Smooth muscle cell (in vitro differentiated cells): ENCODE data around the gene DDIT4. TPM values are rescaled to one million over a fixed set of nuclear protein-coding genes. Genes with fewer than 3 reads are reported as not detected.

Experiments
- DNase-seq: peaks from one replicate; lab custom pipeline; 2025; ENCODE audit not compliant: unreplicated experiment; lab: John Stamatoyannopoulos, UW
- H2AFZ ChIP-seq: fragments of 200-600 bp; sonication (generic); 2 replicates; pipeline ENCODE4 v1.6.0; 2016; ENCODE audit warnings: antibody characterized with exemption, low read depth, mild to moderate bottlenecking
- H3F3A ChIP-seq: fragments of 200-600 bp; sonication (generic); 2 replicates; pipeline ENCODE4 v1.6.0; 2017; ENCODE audit warnings: antibody characterized with exemption, low read depth
- H3K27ac ChIP-seq: fragments of 200-600 bp; sonication (generic); 2 replicates; pipeline ENCODE4 v1.5.1; 2016; ENCODE audit warnings: low read depth, mild to moderate bottlenecking
- H3K27me3 ChIP-seq: fragments of 200-600 bp; sonication (generic); 2 replicates; pipeline ENCODE4 v1.6.1; 2016; ENCODE audit warnings: low read depth, mild to moderate bottlenecking
- H3K36me3 ChIP-seq: fragments of 200-600 bp; sonication (generic); 2 replicates; pipeline ENCODE4 v1.5.1; 2016; ENCODE audit warnings: low read depth
- H3K4me1 ChIP-seq: fragments of 200-600 bp; sonication (generic); 2 replicates; pipeline ENCODE4 v1.5.1; 2016; ENCODE audit warnings: low read depth
- H3K4me2 ChIP-seq: fragments of 200-600 bp; sonication (generic); 2 replicates; pipeline ENCODE4 v1.6.0; 2016; ENCODE audit warnings: mild to moderate bottlenecking
- H3K4me3 ChIP-seq: fragments of 200-600 bp; sonication (generic); 2 replicates; pipeline ENCODE4 v1.5.1; 2016; ENCODE audit warnings: mild to moderate bottlenecking
- H3K79me2 ChIP-seq: fragments of 200-600 bp; sonication (generic); 2 replicates; pipeline ENCODE4 v1.6.0; 2016; ENCODE audit warnings: low read depth, mild to moderate bottlenecking
- H3K9ac ChIP-seq: fragments of 200-600 bp; sonication (generic); 2 replicates; pipeline ENCODE4 v1.6.0; 2016; ENCODE audit warnings: low read depth
- H3K9me3 ChIP-seq: fragments of 200-600 bp; sonication (generic); replicated peaks from 2 replicates; pipeline ENCODE4 v1.5.1; 2016; ENCODE audit warnings: low read depth
- H4K20me1 ChIP-seq: fragments of 200-600 bp; sonication (generic); 2 replicates; pipeline ENCODE4 v1.6.0; 2016; ENCODE audit warnings: low read depth
- CTCF ChIP-seq: fragments of 200-600 bp; sonication (generic); IDR thresholded peaks from 2 replicates; pipeline ENCODE4 v1.5.1; 2017; ENCODE audit warnings: borderline replicate concordance, mild to moderate bottlenecking, antibody characterized with exemption; ENCODE audit not compliant: insufficient read depth, poor library complexity, severe bottlenecking
- WGBS: methylation state at CpG from one replicate; pipeline ENCODE4 v1.1.7; 2016; ENCODE audit warnings: low lambda C conversion rate; 5-methylcytosine and 5-hydroxymethylcytosine counted together
- polyA plus RNA-seq: library from polyadenylated mRNA; unstranded; fragments of >200 nt; fragmentation: Nextera tagmentation; extraction: Ambion mirVana; gene quantifications from 2 replicates; pipeline ENCODE4 v1.2.1, GENCODE V29; 2016
- total RNA-seq: library from RNA; depleted of rRNA; stranded (reverse); fragments of >200 nt; gene quantifications from 2 replicates; pipeline ENCODE4 v1.2.3, GENCODE V29; 2014

The DDIT4 gene
- total and polyA plus RNA-seq, 2 experiments from 2014 or later, result 198 to 248 TPM

- Histone ChIP-seq H3F3A (peaks cover 16% of the 10 kb centered on the region), H3K9me3 (no peaks in the 10 kb centered on the region), H3K9ac (peak overlapping the region; percentile 80), H3K4me3 (peak overlapping the region; percentile 34), H3K36me3 (no peaks in the 10 kb centered on the region), H2AFZ (no peak overlapping the region), H3K27me3 (no peaks in the 10 kb centered on the region), H3K79me2 (no peaks in the 10 kb centered on the region), H4K20me1 (no peaks in the 10 kb centered on the region), H3K4me2 (peak overlapping the region; percentile 86), H3K4me1 (peaks cover 16% of the 10 kb centered on the region), H3K27ac (peak overlapping the region; percentile 96)
- TF ChIP-seq CTCF, result no peak
- 62% methylated on average over 10 of the region's 10 CpGs for WGBS
- DNase-seq, result no peak
Measured at GRCh38 chr10:72318418-72319262, 44.9 kb downstream of the DDIT4 start.

GRCh38 chr10:72319416-72320254 is 45.9 kb downstream of the DDIT4 start:
- Histone ChIP-seq H3K79me2 (no peaks in the 10 kb centered on the region), H2AFZ (peak overlapping the region; percentile 65), H3K9me3 (no peaks in the 10 kb centered on the region), H3K27me3 (no peaks in the 10 kb centered on the region), H3F3A (peaks cover 16% of the 10 kb centered on the region), H3K9ac (peak overlapping the region; percentile 80), H3K4me1 (peaks cover 16% of the 10 kb centered on the region), H3K36me3 (no peaks in the 10 kb centered on the region), H3K27ac (peak overlapping the region; percentile 96), H3K4me2 (peak overlapping the region; percentile 86), H4K20me1 (no peaks in the 10 kb centered on the region), H3K4me3 (peak overlapping the region; percentile 34)
- TF ChIP-seq CTCF, result no peak
- WGBS, result 4% methylated on average over 38 of the region's 60 CpGs
- DNase-seq, result peak; percentile 71

GRCh38 chr10:72320676-72321247 is 47.0 kb downstream of the DDIT4 start:
- Histone ChIP-seq H3K9ac (peak overlapping the region; percentile 78), H3K27ac (peak overlapping the region; percentile 96), H2AFZ (no peak overlapping the region), H3K79me2 (no peaks in the 10 kb centered on the region), H3K4me1 (peaks cover 26% of the 10 kb centered on the region), H3K36me3 (no peaks in the 10 kb centered on the region), H3K4me2 (peak overlapping the region; percentile 65), H4K20me1 (no peaks in the 10 kb centered on the region), H3K4me3 (no peak overlapping the region), H3K9me3 (no peaks in the 10 kb centered on the region), H3K27me3 (no peaks in the 10 kb centered on the region), H3F3A (peaks cover 16% of the 10 kb centered on the region)
- peak; percentile 70 for DNase-seq
- 6% methylated on average over 12 of the region's 12 CpGs for WGBS
- no peak for TF ChIP-seq CTCF
